ENCODE measurements around the gene COLEC12.

COLEC12 gene

GRCh38 chr18:392928-393573, 107.5 kb downstream of the COLEC12 start:
- in situ Hi-C loops (cut with MboI; ENCODE audit: low sequenced_read_pairs), result no loop called here

GRCh38 chr18:390741-391478, 109.6 kb downstream of the COLEC12 start:
- in situ Hi-C loops (cut with MboI; ENCODE audit: low sequenced_read_pairs), result no loop called here

DNA sequence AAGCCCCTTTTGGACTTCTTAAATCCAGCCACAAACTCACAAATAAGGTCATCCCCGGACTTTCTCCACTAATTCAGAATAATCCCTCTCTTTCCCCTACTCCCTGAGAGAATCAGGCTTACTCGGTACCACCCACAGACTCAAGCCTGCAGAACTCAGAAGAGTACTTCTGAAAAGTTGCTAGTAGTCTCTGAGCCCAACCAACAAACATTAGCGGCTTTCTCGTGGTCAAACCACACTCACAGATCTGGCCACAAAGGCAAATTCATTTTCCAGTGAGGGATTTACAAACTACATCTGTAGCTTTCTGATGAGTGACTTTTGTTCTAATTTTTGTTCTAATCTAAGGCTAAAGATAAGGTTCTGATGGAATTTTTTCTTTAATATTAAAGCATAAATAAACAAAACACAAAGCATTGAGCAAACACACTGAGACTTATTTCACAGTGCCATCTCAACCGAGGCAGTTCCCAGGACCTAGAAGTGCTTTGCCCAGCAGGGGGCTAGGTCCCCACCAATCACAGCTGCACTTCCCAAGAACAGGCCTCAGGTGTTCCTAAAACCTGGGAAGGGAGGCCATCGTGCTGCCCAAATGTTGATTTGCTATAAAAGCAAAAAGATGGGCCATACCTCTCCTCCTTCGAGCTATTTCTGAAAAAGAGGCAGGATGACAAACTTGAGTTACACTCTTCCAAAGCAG, 110.7 kb downstream of the COLEC12 start:
- in situ Hi-C loops (cut with MboI; ENCODE audit: low sequenced_read_pairs), result no loop called here

DNA sequence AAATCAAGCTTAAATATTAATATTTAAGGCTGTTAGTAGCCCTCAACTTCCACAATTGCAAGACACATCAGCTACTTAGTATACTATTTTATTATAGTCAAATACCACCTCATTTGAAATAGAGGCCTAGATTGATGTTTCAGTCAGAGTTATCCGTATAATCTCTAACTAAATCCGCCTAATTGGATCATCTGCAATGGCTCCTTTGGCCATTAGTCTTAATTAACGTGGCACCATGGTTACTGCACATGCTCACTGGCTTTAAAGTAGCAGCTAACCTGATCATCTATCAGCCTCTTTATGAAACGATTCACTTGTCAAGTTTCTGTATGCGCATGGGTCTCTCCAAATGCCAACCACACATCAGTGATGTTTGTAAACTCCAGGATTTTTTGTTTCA, 112.3 kb downstream of the COLEC12 start:
- in situ Hi-C loops (cut with MboI; ENCODE audit: low sequenced_read_pairs), result no loop called here

DNA sequence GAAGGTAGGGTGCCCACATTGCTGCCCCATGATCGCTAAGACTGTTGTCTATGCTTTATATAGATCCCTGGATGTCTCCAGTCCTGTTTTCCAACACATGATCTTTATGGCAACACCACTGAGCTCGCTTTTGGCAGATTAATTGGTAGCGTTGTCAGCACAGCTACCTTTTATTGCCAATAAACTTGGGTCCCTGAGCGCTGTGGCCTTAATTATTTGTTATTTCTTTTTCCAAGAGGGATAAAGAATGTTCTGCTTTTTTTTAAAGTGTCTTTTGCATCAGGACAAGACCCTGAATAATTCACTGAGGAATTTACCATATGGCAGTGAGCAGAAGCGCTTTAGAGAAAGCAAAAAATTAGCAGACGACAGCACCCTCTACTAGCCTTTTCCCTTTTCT, 113.5 kb downstream of the COLEC12 start:
- in situ Hi-C loops (cut with MboI; ENCODE audit: low sequenced_read_pairs), result no loop called here

DNA sequence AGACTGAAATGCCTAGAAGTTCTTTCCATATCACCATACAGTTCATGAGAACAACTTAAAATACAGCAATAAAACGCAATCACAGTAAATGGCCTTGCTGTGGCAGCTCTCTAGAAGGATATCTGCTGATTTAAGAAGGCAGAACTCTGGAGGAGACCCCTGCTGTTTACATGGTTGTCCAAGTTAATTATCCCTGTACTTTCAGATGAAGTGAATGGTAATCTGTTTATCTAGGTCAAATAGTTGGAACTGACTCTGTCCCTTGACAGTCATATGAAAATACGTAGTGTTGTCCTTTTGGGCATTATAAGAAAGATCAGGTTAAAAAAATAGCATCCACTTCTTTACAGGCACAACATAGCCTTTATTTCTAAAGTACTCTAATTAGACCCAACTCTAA, 115.6 kb downstream of the COLEC12 start:
- in situ Hi-C loops (cut with MboI; ENCODE audit: low sequenced_read_pairs), result no loop called here

DNA sequence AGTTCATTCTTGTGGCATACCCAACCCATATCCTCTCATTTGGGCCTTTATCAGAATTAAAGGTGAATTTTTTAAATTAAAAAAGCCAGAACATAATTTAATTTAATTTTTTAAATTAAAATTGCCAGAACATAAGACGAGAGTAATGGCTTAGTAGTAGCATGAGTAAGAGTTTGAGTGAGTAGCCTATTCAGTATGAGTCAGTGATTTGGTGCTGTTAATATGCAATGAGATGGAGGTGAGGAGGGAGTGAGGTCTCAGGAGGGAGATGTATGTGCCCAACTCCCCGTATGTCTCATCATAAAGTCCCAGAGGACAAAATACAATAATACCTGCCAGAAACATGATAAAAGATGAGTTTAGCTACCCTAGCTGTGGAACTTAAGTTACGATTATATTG, 117.4 kb downstream of the COLEC12 start:
- in situ Hi-C loops (cut with MboI; ENCODE audit: low sequenced_read_pairs), result no loop called here

- in situ Hi-C loops (cut with MboI; ENCODE audit: low sequenced_read_pairs), result no loop called here
Observed at GRCh38 chr18:382423-382984, 118.0 kb downstream of the COLEC12 start.

DNA sequence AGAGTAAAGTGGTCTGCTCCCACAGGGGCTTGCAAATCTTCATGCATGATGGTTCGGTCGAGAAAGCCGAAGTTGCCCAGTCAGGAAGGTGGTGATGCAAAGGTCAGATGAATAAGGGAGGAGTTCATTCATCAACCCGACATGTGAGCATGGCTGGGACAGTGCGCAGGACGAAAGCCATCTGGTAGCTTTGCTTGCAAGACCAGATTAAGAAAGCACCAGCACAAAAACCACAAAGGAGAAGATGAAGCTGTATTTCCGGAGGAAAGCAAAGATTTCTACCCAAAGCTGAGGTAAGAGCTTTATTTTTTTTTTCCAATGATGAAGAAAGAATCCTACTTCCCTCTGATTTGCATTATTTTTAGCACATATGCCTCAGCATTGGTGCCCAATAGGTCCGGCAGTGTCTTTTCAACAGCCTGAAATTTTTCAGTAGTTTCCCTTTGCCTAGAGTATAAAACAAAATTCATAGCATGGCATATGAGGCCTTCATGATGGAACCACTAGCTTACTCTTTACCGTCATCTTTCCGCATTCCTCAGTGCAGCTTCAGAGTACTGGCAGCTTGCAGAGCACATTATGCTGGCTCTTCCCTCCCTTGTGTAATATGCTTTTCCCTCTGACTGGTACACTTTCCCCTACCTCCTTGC, 120.7 kb downstream of the COLEC12 start:
- in situ Hi-C loops (cut with MboI; ENCODE audit: low sequenced_read_pairs), result no loop called here

- in situ Hi-C loops (cut with MboI; ENCODE audit: low sequenced_read_pairs), result no loop called here
Observed at GRCh38 chr18:378079-378478, 122.4 kb downstream of the COLEC12 start.

DNA sequence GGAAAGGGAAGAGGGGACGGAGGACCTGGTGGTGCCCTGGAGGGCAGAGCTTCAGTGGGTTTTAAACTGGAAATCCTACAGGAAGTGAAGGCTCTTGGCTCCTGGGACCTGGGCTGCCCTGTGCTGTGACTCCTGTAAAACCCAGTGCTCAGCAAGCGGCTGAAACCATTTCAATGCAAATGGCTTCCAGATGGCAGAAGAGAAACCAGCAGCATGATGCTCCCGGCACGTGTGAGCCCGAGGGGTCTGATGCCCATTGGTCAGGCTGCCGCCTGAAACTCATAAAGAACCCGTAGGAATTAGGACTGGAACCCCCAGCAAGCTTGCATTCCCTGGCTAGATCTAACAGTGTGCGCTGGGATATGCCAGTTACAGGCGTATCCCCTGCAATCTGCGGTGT, 123.4 kb downstream of the COLEC12 start:
- in situ Hi-C loops (cut with MboI; ENCODE audit: low sequenced_read_pairs), result no loop called here

DNA sequence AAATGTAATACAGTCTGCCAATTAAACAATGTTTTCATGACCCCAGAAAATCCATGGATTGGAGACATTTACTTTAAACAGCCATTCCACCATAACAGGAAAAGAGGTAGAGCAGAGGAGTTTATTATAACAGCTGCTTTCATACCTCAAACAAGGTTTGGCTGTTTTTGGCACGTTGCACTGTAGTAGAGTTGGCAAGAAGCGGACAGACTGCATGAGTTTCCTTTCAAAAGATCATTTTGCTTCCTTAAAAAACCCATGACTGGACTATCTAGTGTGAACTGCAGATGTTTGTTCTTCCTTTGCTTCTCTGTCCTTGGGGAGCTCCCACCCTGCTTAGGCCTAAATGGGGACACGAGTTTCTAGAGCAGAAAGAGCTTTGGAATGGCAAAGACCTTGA, 124.2 kb downstream of the COLEC12 start:
- in situ Hi-C loops (cut with MboI; ENCODE audit: low sequenced_read_pairs), result no loop called here

- in situ Hi-C loops (cut with MboI; ENCODE audit: low sequenced_read_pairs), result no loop called here
Observed at GRCh38 chr18:374721-375168, 125.8 kb downstream of the COLEC12 start.

- in situ Hi-C loops (cut with MboI; ENCODE audit: low sequenced_read_pairs), result no loop called here
Observed at GRCh38 chr18:373780-374179, 126.7 kb downstream of the COLEC12 start.

GRCh38 chr18:371609-371982, 128.9 kb downstream of the COLEC12 start:
- in situ Hi-C loops (cut with MboI; ENCODE audit: low sequenced_read_pairs), result no loop called here

DNA sequence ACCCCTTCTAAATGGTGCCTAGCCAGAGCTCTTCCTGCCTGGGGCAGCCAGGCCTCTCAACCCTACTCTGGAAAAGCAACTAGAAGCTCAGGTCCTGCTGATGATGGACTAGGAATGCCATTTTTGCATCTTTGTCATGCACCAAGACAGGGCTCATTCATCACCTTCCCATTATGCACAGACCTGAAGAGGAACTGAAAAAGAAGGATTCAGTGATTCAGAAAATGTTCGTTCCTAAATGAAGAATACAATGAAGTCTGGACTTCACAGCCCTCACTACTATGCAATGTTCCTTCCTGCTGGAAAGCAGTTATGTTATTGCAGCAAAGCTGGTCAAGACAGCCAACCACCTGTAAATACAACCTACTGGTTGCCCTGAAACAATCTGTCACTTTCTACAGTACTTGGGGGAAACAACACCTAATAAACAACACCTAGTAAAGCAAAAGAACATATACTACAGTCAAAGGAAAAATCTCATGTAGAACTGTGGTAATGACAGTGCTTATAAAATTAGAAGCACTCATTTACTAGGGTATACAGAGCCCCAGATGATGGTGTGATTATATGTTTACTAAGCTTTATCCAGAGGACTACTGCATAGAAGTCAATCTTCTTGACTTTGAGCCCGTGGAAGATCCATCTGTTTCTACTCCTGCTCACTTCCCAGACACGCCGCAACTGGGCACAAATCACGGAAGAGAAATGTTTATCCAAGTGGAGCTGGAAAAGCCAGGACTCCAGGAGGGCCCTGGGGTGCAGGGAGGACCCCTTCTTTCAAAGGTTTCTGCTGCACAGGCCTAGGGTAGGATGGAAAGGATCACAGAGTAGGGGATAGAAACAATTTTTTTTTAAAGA, 129.5 kb downstream of the COLEC12 start:
- in situ Hi-C loops (cut with MboI; ENCODE audit: low sequenced_read_pairs), result no loop called here

- in situ Hi-C loops (cut with MboI; ENCODE audit: low sequenced_read_pairs), result no loop called here
Observed at GRCh38 chr18:369224-370015, 131.1 kb downstream of the COLEC12 start.

GRCh38 chr18:366466-367061, 133.9 kb downstream of the COLEC12 start:
- in situ Hi-C loops (cut with MboI; ENCODE audit: low sequenced_read_pairs), result no loop called here

DNA sequence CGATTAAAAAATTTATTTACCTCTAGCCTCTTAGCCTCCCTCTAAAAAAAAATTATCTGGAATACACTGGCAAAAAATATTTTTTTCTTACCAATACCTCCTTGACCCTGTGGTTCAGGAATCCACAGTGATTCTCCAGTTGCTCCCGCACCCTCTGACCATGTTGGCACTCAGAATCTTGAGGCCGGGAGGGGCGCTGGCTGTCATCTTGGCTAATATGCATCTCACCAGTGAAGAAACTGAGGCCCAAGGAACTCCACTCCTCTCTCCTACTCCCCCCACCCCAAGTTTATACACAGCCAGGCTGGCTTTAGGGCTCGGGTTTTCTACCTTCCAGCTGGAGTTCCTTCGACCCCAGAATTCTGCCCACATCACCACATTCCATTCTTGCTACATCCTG, 134.8 kb downstream of the COLEC12 start:
- in situ Hi-C loops (cut with MboI; ENCODE audit: low sequenced_read_pairs), result no loop called here
